ENCODE results near the gene HDDC2. TPM values are rescaled to one million over a fixed set of nuclear protein-coding genes. Genes with fewer than 3 reads are reported as not detected.

Gene HDDC2
- total and polyA plus RNA-seq, 4 donors, result 53.0 to 135 (median 117) TPM

DNA sequence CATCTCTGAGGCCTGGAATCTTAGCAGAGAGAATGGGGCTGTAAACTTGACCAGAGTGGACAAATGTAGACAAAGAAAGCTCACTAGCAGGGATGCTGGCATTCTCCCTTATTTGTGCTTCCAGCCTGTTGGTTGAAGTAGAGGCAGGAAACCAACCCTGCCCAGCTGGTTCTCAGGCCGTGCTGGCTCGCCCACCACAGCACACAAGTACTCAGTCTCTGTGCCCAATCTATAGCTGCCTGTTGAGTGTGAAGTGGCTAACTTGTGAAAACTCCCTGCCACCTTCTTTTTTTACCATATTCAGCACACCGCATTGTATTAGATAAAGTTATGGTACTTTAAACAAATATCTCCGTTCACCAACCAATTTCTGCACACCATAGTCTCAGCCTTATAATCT is 37.3 kb downstream of the HDDC2 start:
- Histone ChIP-seq H3K4me1 (ENCODE audit: control insufficient read depth, insufficient read depth, low read length) (no peaks in the 10 kb centered on the region), H3K27ac (ENCODE audit: low read depth, low read length) (no peak overlapping the region), H3K27me3 (ENCODE audit: control insufficient read depth, insufficient read depth, low read length) (no peaks in the 10 kb centered on the region), H3K9me3 (ENCODE audit: control insufficient read depth, insufficient read depth, low read length) (no peaks in the 10 kb centered on the region), H3K36me3 (ENCODE audit: control insufficient read depth, insufficient read depth, low read length) (no peaks in the 10 kb centered on the region), H3K4me3 (ENCODE audit: low read depth, low read length) (no peak overlapping the region)
- no CpG with 5 or more reads among the region's 4 CpGs for WGBS (ENCODE audit: insufficient coverage)
- DNase-seq (ENCODE audit: low read depth in 4 of 6, low spot score in 6 of 6), result no peak

DNA sequence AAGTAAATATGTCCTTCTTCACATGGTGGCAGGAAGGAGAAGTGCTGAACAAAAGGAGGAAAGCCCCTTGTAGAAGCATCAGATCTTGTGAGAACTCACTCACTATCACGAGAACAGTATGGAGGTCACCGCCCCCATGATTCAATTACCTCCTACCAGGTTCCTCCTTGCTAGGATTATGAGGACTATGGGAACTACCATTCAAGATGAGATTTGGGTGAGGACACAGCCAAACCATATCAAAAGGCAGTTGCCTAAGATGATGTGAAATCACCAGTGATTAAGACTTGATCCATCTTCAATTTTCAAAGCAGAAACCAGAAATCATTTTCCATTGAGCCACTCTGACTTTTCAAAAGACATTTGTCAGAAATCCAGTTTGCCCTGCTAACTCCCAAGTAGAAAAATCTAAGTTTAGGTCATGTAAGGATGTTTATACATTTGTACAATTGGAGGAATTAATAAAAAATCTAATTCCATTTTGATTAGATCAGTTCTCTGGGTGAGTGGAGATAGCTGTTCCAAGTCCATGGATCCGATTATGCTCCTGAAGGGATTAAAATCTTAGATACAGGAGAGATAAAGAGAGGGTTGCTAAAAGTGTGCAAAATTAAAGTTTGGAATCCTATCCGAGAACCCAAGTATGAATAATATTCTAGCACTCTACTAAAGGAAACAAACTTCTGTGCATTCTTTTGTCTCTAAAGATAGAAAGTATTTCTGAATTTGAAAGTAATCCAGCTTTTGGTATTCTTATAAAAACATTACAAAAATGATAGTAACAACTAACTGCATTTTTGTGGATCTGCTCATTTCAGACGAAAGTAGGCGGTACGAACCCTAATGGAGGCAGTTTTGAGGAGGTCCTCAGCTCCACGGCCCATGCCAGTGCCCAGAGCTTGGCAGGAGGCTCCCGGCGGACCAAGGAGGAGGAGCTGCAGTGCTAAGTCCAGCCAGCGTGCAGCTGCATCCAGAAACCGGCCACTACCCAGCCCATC is 39.5 kb downstream of the HDDC2 start:
- 95% methylated on average over 7 of the region's 12 CpGs for WGBS (ENCODE audit: insufficient coverage)
- Histone ChIP-seq H3K4me1 (ENCODE audit: control insufficient read depth, insufficient read depth, low read length) (no peaks in the 10 kb centered on the region), H3K9me3 (ENCODE audit: control insufficient read depth, insufficient read depth, low read length) (no peaks in the 10 kb centered on the region), H3K36me3 (ENCODE audit: control insufficient read depth, insufficient read depth, low read length) (no peaks in the 10 kb centered on the region), H3K27me3 (ENCODE audit: control insufficient read depth, insufficient read depth, low read length) (no peaks in the 10 kb centered on the region), H3K27ac (ENCODE audit: low read depth, low read length) (no peak overlapping the region), H3K4me3 (ENCODE audit: low read depth, low read length) (no peak overlapping the region)
- no peak for DNase-seq (ENCODE audit: low read depth in 4 of 6, low spot score in 6 of 6)

DNA sequence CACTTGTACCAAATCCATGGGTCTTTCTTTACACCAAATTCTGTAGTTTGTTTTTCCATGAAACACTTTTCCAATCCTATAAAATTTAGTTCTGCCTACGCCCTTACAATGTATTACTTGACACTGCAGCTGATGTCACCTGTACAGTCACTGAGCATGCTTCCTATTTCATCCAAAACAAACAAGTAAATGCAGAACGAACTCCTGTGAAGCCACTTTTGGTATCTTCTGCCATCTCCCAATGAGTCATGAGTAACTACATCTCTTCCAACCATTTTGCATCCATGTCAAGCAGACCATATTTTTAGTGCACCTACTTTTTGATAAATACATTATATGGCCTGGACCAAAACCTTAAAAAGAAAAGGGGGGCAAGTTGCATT is 42.4 kb downstream of the HDDC2 start:
- H3K4me3 ChIP-seq (ENCODE audit: low read depth, low read length), result no peak overlapping the region
- H3K4me1 ChIP-seq (ENCODE audit: control insufficient read depth, insufficient read depth, low read length), result no peaks in the 10 kb centered on the region
- 88% methylated on average over 2 of the region's 2 CpGs for WGBS (ENCODE audit: insufficient coverage)
- H3K27ac ChIP-seq (ENCODE audit: low read depth, low read length), result no peak overlapping the region
- DNase-seq (ENCODE audit: low read depth in 4 of 6, low spot score in 6 of 6), result no peak
- no peaks in the 10 kb centered on the region for H3K36me3 ChIP-seq (ENCODE audit: control insufficient read depth, insufficient read depth, low read length)
- no peaks in the 10 kb centered on the region for H3K9me3 ChIP-seq (ENCODE audit: control insufficient read depth, insufficient read depth, low read length)
- no peaks in the 10 kb centered on the region for H3K27me3 ChIP-seq (ENCODE audit: control insufficient read depth, insufficient read depth, low read length)

DNA sequence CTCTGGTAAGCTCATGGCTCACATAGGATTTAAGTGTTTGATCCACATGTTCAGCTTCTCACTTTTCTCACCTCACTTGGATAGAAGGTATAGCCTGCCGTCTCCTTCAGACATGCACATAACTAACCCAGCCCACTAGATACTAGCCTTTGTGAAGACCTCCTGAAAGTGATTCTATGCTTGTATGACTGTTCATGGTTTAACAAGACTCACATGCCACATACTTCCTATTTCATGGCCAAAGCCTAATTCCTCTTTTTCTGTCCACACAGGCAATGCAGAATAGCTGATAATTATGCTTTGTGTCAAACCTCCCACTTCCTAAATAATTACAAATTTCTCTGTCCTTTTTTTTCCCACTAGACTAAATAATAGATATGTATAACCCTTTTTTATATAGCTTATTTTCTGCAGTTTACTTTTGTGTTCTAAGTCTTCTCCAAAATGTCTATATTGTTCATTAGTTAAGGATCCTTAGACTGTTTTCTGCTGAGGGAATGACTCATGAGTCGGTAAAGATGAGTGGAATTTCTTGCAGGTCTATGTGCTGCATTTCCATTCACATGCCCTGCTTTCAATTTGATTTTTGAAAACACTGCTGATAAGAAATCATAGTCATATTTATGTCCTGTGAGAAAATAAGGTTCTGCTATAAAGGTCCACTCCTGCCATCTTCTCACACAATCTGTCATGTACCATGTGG is 43.0 kb downstream of the HDDC2 start:
- H3K36me3 ChIP-seq (ENCODE audit: control insufficient read depth, insufficient read depth, low read length), result no peaks in the 10 kb centered on the region
- no peaks in the 10 kb centered on the region for H3K9me3 ChIP-seq (ENCODE audit: control insufficient read depth, insufficient read depth, low read length)
- H3K4me3 ChIP-seq (ENCODE audit: low read depth, low read length), result no peak overlapping the region
- H3K27me3 ChIP-seq (ENCODE audit: control insufficient read depth, insufficient read depth, low read length), result no peaks in the 10 kb centered on the region
- no CpG with 5 or more reads among the region's 2 CpGs for WGBS (ENCODE audit: insufficient coverage)
- no peaks in the 10 kb centered on the region for H3K4me1 ChIP-seq (ENCODE audit: control insufficient read depth, insufficient read depth, low read length)
- no peak overlapping the region for H3K27ac ChIP-seq (ENCODE audit: low read depth, low read length)
- DNase-seq (ENCODE audit: low read depth in 4 of 6, low spot score in 6 of 6), result no peak

DNA sequence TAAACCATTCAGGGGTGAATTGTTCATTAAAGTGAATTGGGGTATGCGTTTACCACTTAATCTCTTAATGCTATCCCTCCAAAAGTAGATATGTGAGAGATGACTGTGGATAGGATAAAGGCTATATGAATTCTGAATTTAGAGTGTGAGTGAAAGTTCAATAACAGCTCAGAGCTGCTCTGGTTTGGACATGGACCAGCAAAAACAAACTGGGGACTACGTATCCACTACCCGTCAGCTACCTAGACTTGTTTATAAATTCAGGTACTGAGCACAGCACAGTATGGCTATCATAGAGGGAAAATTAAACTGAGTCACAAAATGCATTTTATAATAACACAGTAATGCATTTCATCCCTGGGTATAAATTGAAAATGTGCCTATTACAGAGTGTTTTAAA is 44.4 kb downstream of the HDDC2 start:
- Histone ChIP-seq H3K27ac (ENCODE audit: low read depth, low read length) (no peak overlapping the region), H3K4me1 (ENCODE audit: control insufficient read depth, insufficient read depth, low read length) (no peaks in the 10 kb centered on the region), H3K36me3 (ENCODE audit: control insufficient read depth, insufficient read depth, low read length) (no peaks in the 10 kb centered on the region), H3K9me3 (ENCODE audit: control insufficient read depth, insufficient read depth, low read length) (no peaks in the 10 kb centered on the region), H3K4me3 (ENCODE audit: low read depth, low read length) (no peak overlapping the region), H3K27me3 (ENCODE audit: control insufficient read depth, insufficient read depth, low read length) (no peaks in the 10 kb centered on the region)
- no peak for DNase-seq (ENCODE audit: low read depth in 4 of 6, low spot score in 6 of 6)
- WGBS (ENCODE audit: insufficient coverage), result no CpG with 5 or more reads among the region's 3 CpGs

DNA sequence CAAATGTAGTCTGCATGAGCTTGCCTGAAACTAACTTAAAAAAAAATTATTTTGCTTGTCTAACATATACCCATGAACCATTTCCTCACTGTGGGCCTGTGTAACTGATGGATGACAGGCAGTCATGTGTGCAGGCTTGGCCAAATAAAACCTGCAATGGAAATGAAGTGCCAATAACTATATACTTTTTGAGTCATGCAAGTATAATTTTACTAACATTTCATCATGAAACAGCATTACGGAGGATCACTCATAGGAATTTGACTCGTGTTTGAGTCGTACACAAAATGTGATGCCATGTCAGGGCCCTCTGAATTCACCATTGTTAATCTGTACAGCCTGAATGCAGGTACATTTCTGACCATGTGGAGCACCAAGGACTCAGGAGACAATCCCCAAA is 46.6 kb downstream of the HDDC2 start:
- no peak overlapping the region for H3K27ac ChIP-seq (ENCODE audit: low read depth, low read length)
- no peak for DNase-seq (ENCODE audit: low read depth in 4 of 6, low spot score in 6 of 6)
- no peaks in the 10 kb centered on the region for H3K27me3 ChIP-seq (ENCODE audit: control insufficient read depth, insufficient read depth, low read length)
- H3K4me3 ChIP-seq (ENCODE audit: low read depth, low read length), result no peak overlapping the region
- H3K9me3 ChIP-seq (ENCODE audit: control insufficient read depth, insufficient read depth, low read length), result no peaks in the 10 kb centered on the region
- no peaks in the 10 kb centered on the region for H3K36me3 ChIP-seq (ENCODE audit: control insufficient read depth, insufficient read depth, low read length)
- H3K4me1 ChIP-seq (ENCODE audit: control insufficient read depth, insufficient read depth, low read length), result no peaks in the 10 kb centered on the region
- whole genome bisulfite sequencing (ENCODE audit: insufficient coverage), result 90% methylated on average over 3 of the region's 3 CpGs

DNA sequence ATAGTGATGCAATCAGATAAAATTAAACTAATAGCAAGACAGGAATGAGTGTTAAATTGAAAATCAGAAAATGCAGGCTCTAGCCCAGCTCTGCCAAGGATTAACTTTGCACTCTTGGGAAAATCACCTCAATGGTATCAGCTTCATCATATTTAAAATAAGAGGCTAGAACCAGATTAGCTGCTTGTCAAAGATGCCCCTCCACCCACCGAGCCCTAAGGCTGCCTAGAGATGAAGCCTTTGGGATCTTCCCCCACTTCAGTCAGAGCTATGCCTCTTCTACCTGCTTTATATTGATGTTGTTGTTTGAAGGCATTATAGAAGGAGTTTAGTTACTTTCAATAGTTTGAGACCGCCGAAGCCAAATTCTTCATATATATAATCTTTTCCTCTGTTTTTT is 47.4 kb downstream of the HDDC2 start:
- H3K27me3 ChIP-seq (ENCODE audit: control insufficient read depth, insufficient read depth, low read length), result no peaks in the 10 kb centered on the region
- WGBS (ENCODE audit: insufficient coverage), result 100% methylated on average over 1 of the region's 3 CpGs
- H3K4me1 ChIP-seq (ENCODE audit: control insufficient read depth, insufficient read depth, low read length), result no peaks in the 10 kb centered on the region
- no peak overlapping the region for H3K4me3 ChIP-seq (ENCODE audit: low read depth, low read length)
- DNase-seq (ENCODE audit: low read depth in 4 of 6, low spot score in 6 of 6), result no peak
- H3K27ac ChIP-seq (ENCODE audit: low read depth, low read length), result no peak overlapping the region
- no peaks in the 10 kb centered on the region for H3K36me3 ChIP-seq (ENCODE audit: control insufficient read depth, insufficient read depth, low read length)
- no peaks in the 10 kb centered on the region for H3K9me3 ChIP-seq (ENCODE audit: control insufficient read depth, insufficient read depth, low read length)

DNA sequence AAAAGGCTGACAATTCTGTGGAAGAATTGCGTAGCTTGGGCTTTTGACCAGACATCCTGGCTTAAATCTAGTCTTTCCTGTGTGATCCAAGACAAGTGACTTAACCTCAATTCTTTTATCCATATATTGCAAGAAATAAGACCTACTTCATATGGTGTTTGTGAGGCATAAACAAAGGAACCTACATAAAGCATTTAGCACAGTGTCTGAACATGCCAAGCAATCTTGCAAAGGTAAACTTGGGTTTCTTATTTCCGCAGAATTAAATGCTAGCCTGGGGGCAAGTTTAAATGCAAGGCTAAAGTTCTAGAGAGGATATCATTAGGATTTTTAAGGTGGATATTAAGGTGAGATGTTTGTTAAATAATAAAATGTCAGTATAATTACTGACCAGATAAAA is 47.9 kb downstream of the HDDC2 start:
- H3K27ac ChIP-seq (ENCODE audit: low read depth, low read length), result no peak overlapping the region
- H3K36me3 ChIP-seq (ENCODE audit: control insufficient read depth, insufficient read depth, low read length), result no peaks in the 10 kb centered on the region
- H3K9me3 ChIP-seq (ENCODE audit: control insufficient read depth, insufficient read depth, low read length), result no peaks in the 10 kb centered on the region
- DNase-seq (ENCODE audit: low read depth in 4 of 6, low spot score in 6 of 6), result no peak
- 100% methylated on average over 1 of the region's 2 CpGs for WGBS (ENCODE audit: insufficient coverage)
- H3K4me1 ChIP-seq (ENCODE audit: control insufficient read depth, insufficient read depth, low read length), result no peaks in the 10 kb centered on the region
- no peak overlapping the region for H3K4me3 ChIP-seq (ENCODE audit: low read depth, low read length)
- no peaks in the 10 kb centered on the region for H3K27me3 ChIP-seq (ENCODE audit: control insufficient read depth, insufficient read depth, low read length)

DNA sequence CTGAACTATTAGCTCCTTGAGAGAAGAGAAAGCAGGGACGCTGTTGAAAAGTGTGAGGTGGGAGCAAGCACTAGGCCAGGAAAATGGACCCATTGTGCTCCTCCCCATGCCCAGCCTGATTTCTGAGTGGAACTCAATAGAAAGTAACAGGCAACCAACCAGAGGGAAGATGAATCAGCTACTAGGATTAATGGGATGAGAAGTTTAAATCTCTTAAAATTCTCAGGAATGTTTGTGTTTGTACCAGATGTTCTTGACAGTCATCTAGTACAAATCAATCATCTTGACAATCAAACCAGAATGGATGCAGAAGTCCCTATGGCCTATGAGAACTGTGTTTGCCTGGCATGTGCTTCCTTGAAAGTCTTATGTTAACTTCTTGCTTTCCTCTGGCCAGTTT is 48.9 kb downstream of the HDDC2 start:
- DNase-seq (ENCODE audit: low read depth in 4 of 6, low spot score in 6 of 6), result no peak
- 43% methylated on average over 1 of the region's 1 CpG for WGBS (ENCODE audit: insufficient coverage)
- H3K27ac ChIP-seq (ENCODE audit: low read depth, low read length), result no peak overlapping the region
- no peaks in the 10 kb centered on the region for H3K4me1 ChIP-seq (ENCODE audit: control insufficient read depth, insufficient read depth, low read length)
- H3K36me3 ChIP-seq (ENCODE audit: control insufficient read depth, insufficient read depth, low read length), result no peaks in the 10 kb centered on the region
- H3K27me3 ChIP-seq (ENCODE audit: control insufficient read depth, insufficient read depth, low read length), result no peaks in the 10 kb centered on the region
- no peak overlapping the region for H3K4me3 ChIP-seq (ENCODE audit: low read depth, low read length)
- H3K9me3 ChIP-seq (ENCODE audit: control insufficient read depth, insufficient read depth, low read length), result no peaks in the 10 kb centered on the region
